IMR-90 (cell line): Measurements from ENCODE around the gene RASL10A.

Source experiments
- BHLHE40 ChIP-seq: fragments of 150-350 bp; IDR thresholded peaks from 2 replicates; pipeline ENCODE4 v1.6.1; 2016; ENCODE audit warnings: mild to moderate bottlenecking, low read depth, low read length
- CEBPB ChIP-seq: IDR thresholded peaks from 2 replicates; pipeline ENCODE4 v1.6.1; 2012; ENCODE audit warnings: low read depth, low read length, improper control_type of control experiment
- MAFK ChIP-seq: IDR thresholded peaks from 2 replicates; pipeline ENCODE4 v1.6.1; 2012; ENCODE audit warnings: low read depth, low read length, improper control_type of control experiment
- MAZ ChIP-seq: IDR thresholded peaks from 2 replicates; pipeline ENCODE4 v1.6.1; 2012; ENCODE audit warnings: low read depth, mild to moderate bottlenecking, low read length, improper control_type of control experiment, moderate library complexity, borderline replicate concordance
- NFE2L2 ChIP-seq: fragments of 150-350 bp; IDR thresholded peaks from 2 replicates; pipeline ENCODE4 v1.6.1; 2016; ENCODE audit warnings: low read depth, mild to moderate bottlenecking, low read length
- POLR2A ChIP-seq: IDR thresholded peaks from 2 replicates; pipeline ENCODE4 v1.6.1; 2012; ENCODE audit warnings: mild to moderate bottlenecking, low read depth, low read length
- RAD21 ChIP-seq: IDR thresholded peaks from 2 replicates; pipeline ENCODE4 v1.6.1; 2012; ENCODE audit warnings: low read length, improper control_type of control experiment
- RFX5 ChIP-seq: IDR thresholded peaks from 2 replicates; pipeline ENCODE4 v1.8.0; 2012; ENCODE audit warnings: low read depth, mild to moderate bottlenecking, low read length, moderate library complexity
- SMC3 ChIP-seq: fragments of 150-350 bp; IDR thresholded peaks from 2 replicates; pipeline ENCODE4 v1.6.1; 2016; ENCODE audit warnings: low read depth, mild to moderate bottlenecking, antibody characterized with exemption, low read length, moderate library complexity
- TF ChIP-seq, protein P1 (sequence below): conservative IDR thresholded peaks from 2 replicates; pipeline ENCODE4 v1.5.1; 2012; ENCODE audit warnings: mild to moderate bottlenecking, low read depth, low read length, improper control_type of control experiment
- TF ChIP-seq, protein P2 (sequence below): fragments of 150-350 bp; IDR thresholded peaks from 2 replicates; pipeline ENCODE4 v1.6.1; 2016; ENCODE audit warnings: low read depth, mild to moderate bottlenecking, low read length, moderate library complexity, borderline replicate concordance
- TF ChIP-seq, protein P3 (sequence below): fragments of 150-350 bp; IDR thresholded peaks from 2 replicates; pipeline ENCODE4 v1.6.1; 2017; ENCODE audit warnings: mild to moderate bottlenecking, antibody characterized with exemption, low read length, low read depth

DNA sequence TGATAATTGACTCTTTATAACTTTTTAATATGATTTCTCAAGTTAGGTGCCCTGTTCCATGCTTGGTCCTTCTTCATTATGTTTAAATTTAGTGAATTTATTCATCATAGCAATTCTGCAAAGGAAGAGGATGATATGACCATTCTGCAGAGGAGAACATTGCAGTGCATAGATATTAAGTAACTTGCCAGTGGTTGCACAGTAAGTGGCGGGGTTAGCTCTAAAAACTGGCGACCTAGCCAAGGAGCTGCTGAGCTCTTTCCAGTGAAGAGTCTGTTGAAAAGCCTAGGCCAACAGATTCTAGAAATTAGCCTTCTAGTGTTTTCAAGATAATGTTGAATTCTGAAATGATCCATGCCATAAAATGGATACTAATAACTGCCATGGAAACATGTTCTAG is 42.9 kb downstream of the RASL10A start:
- TF ChIP-seq SMC3 (no peak), POLR2A (no peak), CEBPB (no peak), RAD21 (no peak), MAZ (no peak), BHLHE40 (no peak), RFX5 (no peak), NFE2L2 (no peak), MAFK (no peak)
- TF ChIP-seq, protein P1, sequence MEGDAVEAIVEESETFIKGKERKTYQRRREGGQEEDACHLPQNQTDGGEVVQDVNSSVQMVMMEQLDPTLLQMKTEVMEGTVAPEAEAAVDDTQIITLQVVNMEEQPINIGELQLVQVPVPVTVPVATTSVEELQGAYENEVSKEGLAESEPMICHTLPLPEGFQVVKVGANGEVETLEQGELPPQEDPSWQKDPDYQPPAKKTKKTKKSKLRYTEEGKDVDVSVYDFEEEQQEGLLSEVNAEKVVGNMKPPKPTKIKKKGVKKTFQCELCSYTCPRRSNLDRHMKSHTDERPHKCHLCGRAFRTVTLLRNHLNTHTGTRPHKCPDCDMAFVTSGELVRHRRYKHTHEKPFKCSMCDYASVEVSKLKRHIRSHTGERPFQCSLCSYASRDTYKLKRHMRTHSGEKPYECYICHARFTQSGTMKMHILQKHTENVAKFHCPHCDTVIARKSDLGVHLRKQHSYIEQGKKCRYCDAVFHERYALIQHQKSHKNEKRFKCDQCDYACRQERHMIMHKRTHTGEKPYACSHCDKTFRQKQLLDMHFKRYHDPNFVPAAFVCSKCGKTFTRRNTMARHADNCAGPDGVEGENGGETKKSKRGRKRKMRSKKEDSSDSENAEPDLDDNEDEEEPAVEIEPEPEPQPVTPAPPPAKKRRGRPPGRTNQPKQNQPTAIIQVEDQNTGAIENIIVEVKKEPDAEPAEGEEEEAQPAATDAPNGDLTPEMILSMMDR: no peak
- TF ChIP-seq, protein P2, sequence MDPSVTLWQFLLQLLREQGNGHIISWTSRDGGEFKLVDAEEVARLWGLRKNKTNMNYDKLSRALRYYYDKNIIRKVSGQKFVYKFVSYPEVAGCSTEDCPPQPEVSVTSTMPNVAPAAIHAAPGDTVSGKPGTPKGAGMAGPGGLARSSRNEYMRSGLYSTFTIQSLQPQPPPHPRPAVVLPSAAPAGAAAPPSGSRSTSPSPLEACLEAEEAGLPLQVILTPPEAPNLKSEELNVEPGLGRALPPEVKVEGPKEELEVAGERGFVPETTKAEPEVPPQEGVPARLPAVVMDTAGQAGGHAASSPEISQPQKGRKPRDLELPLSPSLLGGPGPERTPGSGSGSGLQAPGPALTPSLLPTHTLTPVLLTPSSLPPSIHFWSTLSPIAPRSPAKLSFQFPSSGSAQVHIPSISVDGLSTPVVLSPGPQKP: no peak
- TF ChIP-seq, protein P3, sequence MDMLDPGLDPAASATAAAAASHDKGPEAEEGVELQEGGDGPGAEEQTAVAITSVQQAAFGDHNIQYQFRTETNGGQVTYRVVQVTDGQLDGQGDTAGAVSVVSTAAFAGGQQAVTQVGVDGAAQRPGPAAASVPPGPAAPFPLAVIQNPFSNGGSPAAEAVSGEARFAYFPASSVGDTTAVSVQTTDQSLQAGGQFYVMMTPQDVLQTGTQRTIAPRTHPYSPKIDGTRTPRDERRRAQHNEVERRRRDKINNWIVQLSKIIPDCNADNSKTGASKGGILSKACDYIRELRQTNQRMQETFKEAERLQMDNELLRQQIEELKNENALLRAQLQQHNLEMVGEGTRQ: no peak
